Posterior vena cava (tissue), 2 donors: ENCODE measurements around the gene SLC36A3. TPM values are rescaled to one million over a fixed set of nuclear protein-coding genes. Genes with fewer than 3 reads are reported as not detected.
"Not testable (repeated sequence)": the region's sequence is repeated elsewhere in the genome, so short reads cannot be mapped to it uniquely, and the experiment has no call there.

Experiments
- DNase-seq: peaks from one replicate; pipeline ENCODE4 v3.0.0-alpha.2; 2020; ENCODE audit warnings: low spot score
- intact Hi-C, 2 donors: fragments of 100-400 bp; cut with DNase I; formaldehyde crosslinking; loops; one replicate each; pipeline versions ENCODE4 v1.14.1 to v1.14.2; 2022 to 2023
- total RNA-seq, 2 donors: library from RNA; stranded (reverse); fragmentation: NEBNext Ultra II Directional; extraction: Animal tissue kit (Norgen Biotek cat#: 25700); gene quantifications; one replicate each; pipeline ENCODE4 v1.2.1, GENCODE V29; 2021
- donor health status: DM: yes; HTN: yes; CAD: no.
- donor health status: DM: yes; HTN: yes; CAD: no.

SLC36A3 gene
- total RNA-seq, 2 donors from 2014 or later = not detected

DNA sequence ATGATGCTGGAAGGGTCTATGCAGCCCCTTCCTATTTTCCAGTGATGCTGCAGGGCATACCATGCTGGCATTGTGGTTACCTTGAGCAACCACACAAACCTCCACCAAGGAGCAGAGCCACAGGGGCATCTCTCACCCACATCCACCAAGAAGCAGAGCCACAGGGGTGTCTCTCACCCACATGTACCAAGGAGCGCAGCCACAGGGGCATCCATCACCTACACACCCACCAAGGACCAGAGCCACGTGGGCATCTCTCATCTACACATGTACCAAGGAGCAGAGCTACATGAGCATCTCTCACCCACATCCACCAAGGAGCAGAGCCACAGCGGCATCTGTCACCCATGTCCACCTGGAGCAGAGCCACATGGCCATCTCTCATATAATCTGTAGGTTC is 59.4 kb downstream of the SLC36A3 start:
- intact Hi-C loops = no loop called here
- DNase-seq = peak; percentile 57

- intact Hi-C loops = no loop called here
Measured at GRCh38 chr5:151243564-151243963, 60.0 kb downstream of the SLC36A3 start.

DNA sequence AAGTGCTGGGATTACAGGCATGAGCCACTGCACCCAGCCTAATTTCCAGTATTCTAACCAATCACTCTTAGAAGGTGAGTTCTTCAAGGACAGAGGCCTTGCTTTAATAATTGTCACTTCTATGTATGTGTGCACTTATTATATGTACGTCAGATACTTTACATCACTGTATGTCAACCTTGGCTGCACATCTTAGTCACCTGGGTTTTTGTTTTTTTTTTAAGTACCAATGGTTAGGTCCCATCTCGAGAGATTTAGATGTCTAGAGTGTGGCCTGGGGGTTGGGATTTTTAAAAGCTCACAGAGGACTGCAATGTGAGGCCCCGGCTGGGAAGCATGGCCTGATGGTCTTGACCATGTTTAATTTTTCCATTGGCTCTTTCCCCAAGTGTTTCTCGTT is 60.4 kb downstream of the SLC36A3 start:
- peak; percentile 29 for DNase-seq
- intact Hi-C loops = no loop called here

More at GRCh38 chr5:151243564-151243963, 60.0 kb downstream of the SLC36A3 start:
- peak; percentile 31 for DNase-seq

- peak; percentile 54 for DNase-seq
- intact Hi-C loops = no loop called here
Measured at GRCh38 chr5:151240924-151241635, 62.5 kb downstream of the SLC36A3 start.

DNA sequence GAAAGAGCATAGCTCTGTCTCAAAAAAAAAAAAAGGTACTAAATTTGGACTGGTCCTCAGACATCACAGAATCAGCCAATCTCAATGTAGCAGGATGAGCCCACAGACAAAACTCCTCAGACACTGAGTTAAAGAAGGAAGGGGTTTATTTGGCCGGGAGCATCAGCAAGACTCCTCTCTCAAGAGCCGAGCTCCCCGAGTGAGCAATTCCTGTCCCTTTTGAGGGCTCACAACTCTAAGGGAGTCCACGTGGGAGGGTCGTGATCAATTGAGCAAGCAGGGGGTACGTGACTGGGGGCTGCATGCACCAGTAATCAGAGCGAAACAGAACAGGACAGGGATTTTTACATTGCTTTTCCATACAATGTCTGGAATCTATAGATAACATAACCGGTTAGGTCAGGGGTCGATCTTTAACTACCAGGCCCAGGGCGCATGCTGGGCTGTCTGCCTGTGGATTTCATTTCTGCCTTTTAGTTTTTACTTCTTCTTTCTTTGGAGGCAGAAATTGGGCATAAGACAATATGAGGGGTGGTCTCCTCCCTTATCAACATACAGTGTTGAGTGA is 63.2 kb downstream of the SLC36A3 start:
- intact Hi-C loops = not testable (repeated sequence)
- peak; percentile 22 for DNase-seq

DNA sequence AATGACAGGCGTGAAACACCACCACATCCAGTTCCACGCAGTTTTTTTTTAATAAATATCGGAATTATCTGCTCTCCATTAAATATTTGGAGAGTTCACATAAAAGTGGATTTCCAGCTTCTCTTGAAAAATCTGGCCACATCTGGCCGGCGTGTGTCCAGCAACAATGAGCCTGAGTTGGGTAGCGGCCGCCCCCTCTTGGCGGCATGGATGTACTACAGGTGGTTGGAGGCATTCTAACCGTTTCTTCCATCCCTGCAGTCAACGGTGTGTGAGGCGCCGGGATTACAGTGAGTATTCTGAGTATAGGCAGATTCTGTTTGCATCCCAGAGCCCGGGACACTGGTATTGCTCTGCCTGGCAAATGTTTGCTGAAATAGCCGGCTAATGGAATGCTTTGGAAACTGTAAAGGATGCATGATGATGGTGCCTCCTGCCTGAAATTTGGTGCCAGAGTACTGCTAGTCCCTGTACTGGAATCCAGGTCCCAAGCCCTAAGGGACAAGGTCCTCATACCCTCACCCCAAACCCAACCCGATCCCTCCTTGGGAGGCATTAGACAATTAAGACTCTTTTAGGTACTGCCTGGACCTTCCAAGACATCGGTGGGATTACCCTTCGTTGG is 64.2 kb downstream of the SLC36A3 start:
- peak; percentile 95 for DNase-seq
- intact Hi-C loops = loop anchor here (5.0 to 10.0 kb wide), 2 partner anchors 112 to 185 kb away; no protein-coding TSS in a partner anchor

DNA sequence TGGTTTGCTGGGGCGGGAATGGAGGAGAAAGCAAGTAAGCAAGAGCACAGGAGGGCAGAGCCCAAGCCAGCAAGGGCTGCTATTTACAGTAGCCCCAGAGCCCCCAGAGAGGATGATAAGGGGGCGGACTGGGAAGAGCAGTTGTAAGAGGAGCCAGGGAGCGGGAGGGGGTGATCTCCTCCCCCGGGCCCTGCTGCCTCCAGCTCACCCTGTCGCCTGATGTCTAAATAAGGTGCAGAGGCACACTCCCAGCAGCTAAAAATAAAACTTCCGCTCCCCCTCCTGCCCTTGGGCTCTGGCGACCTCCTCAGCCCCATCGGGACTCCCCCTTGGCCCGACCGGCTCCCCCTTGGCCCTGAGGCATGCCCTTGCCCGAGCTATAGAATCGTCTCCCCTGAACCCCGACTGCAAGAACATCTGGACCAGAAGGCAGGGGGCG is 65.2 kb downstream of the SLC36A3 start:
- intact Hi-C loops = loop anchor here (5.0 to 10.0 kb wide), 2 partner anchors 111 to 184 kb away; no protein-coding TSS in a partner anchor
- peak; percentile 83 for DNase-seq

DNA sequence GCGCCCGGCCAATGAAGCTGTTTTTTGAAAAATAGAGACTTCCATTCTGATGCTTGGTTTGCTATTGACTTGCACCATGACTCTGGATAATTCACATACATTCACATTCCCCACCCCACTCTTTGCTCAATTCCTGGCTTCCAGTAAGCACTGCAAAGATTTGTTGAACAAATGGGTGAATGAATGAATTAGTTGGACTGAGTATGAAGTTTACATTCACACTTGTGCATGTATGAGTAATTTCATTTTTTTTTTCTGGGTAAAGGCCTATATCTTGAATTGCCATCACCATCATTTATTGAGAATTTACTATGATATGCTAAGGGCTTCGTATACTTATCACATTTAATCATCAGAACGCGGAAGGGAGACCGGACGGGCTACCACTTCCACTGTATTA is 65.9 kb downstream of the SLC36A3 start:
- DNase-seq = no peak
- intact Hi-C loops = loop anchor here (5.0 to 10.0 kb wide), 2 partner anchors 110 to 183 kb away; no protein-coding TSS in a partner anchor

DNA sequence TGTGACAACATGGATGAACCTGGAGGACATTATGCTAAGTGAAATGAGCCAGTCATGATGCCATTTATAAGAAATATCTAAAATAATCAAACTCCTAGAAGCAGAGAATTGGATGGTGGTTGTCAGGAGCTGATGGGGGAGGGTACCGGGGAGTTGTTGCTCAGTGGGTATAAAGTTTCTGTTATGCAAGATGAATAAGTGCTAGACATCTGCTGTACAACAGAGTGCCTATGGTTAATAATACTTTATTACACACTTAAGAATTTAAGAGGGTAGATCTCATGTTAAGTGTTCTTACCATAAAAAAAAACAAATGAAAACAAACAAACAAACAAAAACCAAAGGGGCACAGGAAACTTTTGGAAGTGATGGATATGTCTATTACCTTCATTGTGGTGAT is 66.7 kb downstream of the SLC36A3 start:
- no peak for DNase-seq
- intact Hi-C loops = loop anchor here (5.0 to 10.0 kb wide), 2 partner anchors 110 to 182 kb away; no protein-coding TSS in a partner anchor

DNA sequence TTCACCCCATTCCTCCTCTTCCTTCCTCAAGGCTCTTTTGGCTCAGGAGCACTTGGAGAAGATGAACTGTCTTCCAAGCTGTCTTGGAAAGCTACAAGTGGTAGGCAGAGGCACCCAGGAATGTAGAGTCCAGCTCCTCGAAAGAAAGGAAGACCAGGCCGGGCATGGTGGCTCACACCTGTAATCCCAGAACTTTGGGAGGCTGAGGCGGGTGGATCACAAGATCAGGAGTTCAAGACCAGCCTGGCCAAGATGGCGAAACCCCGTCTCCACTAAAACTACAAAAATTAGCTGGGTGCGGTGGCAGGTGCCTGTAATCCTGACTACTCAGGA is 68.4 kb downstream of the SLC36A3 start:
- peak; percentile 32 for DNase-seq
- intact Hi-C loops = loop anchor here (5.0 to 10.0 kb wide), 2 partner anchors 108 to 180 kb away; no protein-coding TSS in a partner anchor

DNA sequence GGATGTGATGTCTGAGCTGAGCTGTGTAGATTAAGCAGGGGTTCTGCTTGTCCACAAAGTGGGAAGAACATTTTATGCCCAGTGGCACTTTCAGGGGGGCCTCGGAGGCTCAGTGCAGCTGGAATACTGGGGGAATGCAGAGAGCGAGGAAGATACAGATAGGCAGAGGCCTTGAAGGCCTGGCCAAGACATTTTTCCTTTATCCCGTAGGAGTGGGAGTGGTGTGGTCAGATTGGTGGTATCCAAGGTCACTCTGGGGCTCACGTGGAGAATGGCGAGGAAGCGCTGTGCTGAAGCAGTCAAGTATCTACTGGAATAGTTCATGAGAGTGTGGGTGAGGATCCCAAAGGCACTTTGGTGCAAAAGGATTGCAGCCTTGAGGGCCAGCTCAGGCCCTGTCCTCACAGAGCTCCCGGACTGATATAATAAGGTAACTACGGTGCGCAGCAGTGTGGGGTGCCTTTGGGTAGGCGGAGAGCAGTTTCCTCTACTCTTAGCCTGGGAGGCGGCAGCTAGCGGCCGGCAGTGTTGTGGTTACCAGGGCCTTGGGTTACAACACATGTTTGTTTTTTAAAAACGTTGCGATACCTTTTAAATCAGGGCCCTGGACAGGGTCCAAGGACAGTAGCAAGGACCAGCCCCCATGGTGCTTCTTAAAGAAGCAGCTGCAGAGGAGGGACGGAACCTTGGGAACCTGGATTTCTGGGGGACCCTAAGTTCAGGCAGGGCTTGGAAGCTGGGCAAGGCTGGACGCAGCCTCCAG is 68.9 kb downstream of the SLC36A3 start:
- DNase-seq = peak; percentile 88
- intact Hi-C loops = loop anchor here (5.0 to 10.0 kb wide), 2 partner anchors 107 to 180 kb away; no protein-coding TSS in a partner anchor

DNA sequence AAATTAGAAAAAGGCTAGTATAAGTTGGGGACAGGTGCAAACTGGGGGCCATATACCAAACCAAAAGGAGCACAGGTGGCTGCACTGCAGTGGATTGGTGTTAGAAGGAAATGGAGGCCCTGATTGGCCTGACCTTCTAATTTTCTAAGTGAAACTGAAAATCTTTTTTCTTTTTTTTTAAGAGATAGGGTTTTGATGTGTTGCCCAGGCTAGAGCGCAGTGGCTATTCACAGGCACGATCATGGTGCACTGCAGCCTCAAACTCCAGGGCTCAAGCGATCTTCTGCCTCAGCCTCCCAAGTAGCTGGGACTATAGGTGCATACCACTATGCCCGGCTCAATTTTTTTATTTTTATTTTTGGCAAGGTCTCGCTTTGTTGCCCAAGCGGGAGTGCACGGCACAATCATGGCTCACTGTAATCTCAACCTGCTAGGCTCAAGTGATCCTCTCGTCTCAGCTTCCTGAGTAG is 69.9 kb downstream of the SLC36A3 start:
- intact Hi-C loops = loop anchor here in 1 of 2 donors (10.0 kb wide), 1 partner anchor 179 kb away; no protein-coding TSS in a partner anchor
- DNase-seq = no peak

DNA sequence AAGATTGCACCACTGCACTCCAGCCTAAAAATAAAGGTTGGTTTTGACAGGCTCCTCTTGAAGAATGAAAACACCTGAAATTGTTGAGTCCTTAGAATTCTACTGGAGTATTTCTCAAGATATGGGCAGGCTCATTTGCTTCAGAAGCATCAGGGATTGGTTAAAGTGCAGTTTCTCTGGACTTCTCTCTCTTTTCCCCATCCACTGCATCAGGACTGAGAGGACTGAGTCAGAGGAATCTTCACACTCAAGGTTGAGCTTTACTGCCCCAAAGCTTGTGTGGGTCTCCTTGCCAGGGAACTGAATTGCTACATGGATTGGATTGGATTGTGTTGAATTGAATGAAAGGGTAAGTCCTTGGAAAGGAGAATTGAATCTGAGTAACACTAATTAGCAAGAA is 72.2 kb downstream of the SLC36A3 start:
- intact Hi-C loops = loop anchor here in 1 of 2 donors (10.0 kb wide), 1 partner anchor 177 kb away; no protein-coding TSS in a partner anchor
- DNase-seq = no peak

- intact Hi-C loops = loop anchor here in 1 of 2 donors (10.0 kb wide), 1 partner anchor 175 kb away; no protein-coding TSS in a partner anchor
- DNase-seq = no peak
Measured at GRCh38 chr5:151230048-151230680, 73.4 kb downstream of the SLC36A3 start.

DNA sequence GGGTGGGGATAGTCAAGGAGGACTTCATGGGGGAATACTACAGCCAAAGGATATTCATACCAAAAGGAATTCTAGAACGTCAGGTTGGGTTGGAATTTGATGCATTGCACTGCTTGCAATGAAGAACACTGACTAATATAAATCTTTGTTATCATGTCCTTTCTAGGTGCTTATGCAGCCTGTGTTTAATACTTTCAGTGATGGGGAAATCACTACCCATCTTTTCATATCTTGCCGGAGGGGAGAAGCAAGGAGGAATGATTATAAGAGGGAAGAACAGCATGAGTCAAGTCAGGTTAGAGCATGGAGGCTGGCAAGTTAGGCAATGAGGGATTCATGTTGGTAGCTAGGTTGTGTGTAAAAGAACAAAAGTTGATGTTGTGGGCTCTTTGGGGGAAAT is 74.6 kb downstream of the SLC36A3 start:
- intact Hi-C loops = loop anchor here in 1 of 2 donors (10.0 kb wide), 1 partner anchor 54 kb away; no protein-coding TSS in a partner anchor
- DNase-seq = no peak

GRCh38 chr5:151227918-151228447 is 75.6 kb downstream of the SLC36A3 start:
- intact Hi-C loops = loop anchor here in 1 of 2 donors (10.0 kb wide), 1 partner anchor 53 kb away; no protein-coding TSS in a partner anchor
- no peak for DNase-seq
